ENCODE data around the gene PBX3.

DNA sequence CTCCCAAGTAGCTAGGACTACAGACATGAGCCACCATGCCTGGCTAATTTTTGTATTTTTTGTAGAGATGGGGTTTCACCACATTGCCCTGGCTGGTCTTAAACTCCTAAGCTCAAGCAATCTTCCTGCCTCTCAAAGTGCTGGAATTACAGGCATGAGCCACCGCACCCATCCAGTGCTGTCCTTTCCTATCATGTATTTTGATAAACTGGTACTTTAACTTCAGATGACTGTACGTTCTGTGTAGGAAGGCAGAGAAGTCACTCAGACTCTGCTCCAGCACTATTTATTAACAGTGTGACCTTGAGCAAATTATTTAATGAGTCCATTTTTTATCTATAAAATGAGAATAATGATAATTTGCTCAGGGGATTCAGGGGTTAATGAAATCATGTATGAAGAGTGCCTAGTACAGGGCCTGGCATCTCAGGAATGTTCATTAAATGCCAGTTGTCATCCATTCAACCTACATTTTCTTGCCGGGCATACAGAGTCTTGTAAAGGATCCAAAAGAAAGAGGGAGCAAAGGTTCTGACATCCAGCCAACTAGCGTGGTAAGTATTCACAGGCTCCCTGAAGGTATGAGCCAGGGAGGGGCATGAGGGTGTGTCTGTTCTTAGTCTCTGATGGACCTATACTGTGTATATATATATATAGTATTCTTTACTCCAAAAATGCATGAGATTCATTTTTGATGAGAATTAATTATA lies 201.9 kb downstream of the PBX3 start:
- TF ChIP-seq POLR2AphosphoS5 (IDR thresholded peaks at IDR 0.05; ENCODE audit: low read depth, low read length), result no peak
- TF ChIP-seq POLR2A (IDR thresholded peaks at IDR 0.05; ENCODE audit: low read depth, low read length), result no peak
- no peak for TF ChIP-seq SPI1 (IDR thresholded peaks at IDR 0.05; ENCODE audit: low read depth, low read length)
- no peak for TF ChIP-seq POU2F2 (IDR thresholded peaks at IDR 0.05; ENCODE audit: low read depth, low read length)
- TF ChIP-seq TAF1 (IDR thresholded peaks at IDR 0.05; ENCODE audit: low read depth, low read length), result no peak
- TF ChIP-seq PAX5 (IDR thresholded peaks at IDR 0.05; ENCODE audit: insufficient read depth, low read length, severe bottlenecking), result no peak
